H54 (cell line): ENCODE measurements around the gene ARID1B.

ENCODE experiments used
- DNase-seq: peaks from one replicate; pipeline ENCODE4 v3.0.0; 2011; ENCODE audit warnings: low spot score, mixed read lengths; ENCODE audit not compliant: insufficient read length
- FAIRE-seq: peaks from 3 replicates; lab custom pipeline; 2011; peaks lifted over from hg19 to GRCh38; lab: Jason Lieb, UNC
- POLR2A ChIP-seq: IDR thresholded peaks from 2 replicates; pipeline ENCODE4 v1.6.1; 2011; ENCODE audit warnings: low read depth, mild to moderate bottlenecking, low read length

The ARID1B gene

GRCh38 chr6:156778454-156779205, 1.5 kb downstream of the ARID1B start:
- peak; percentile 21; the same call in 1 of the 2 replicates for TF ChIP-seq POLR2A
- DNase-seq (no peak), FAIRE-seq (no peak)

- DNase-seq (no peak), FAIRE-seq (no peak)
- no peak for TF ChIP-seq POLR2A
These were observed 2.3 kb downstream of the ARID1B start for GRCh38 chr6:156779206-156780094.

- peak; percentile 67 for DNase-seq
- TF ChIP-seq POLR2A = no peak
- FAIRE-seq = peak; percentile 98
These were observed 3.0 kb downstream of the ARID1B start for GRCh38 chr6:156780102-156780641.

- FAIRE-seq (no peak), DNase-seq (no peak)
- no peak for TF ChIP-seq POLR2A
These were observed 4.0 kb downstream of the ARID1B start for GRCh38 chr6:156780962-156781853.

GRCh38 chr6:156781861-156782631, 4.9 kb downstream of the ARID1B start:
- TF ChIP-seq POLR2A = no peak
- no peak for DNase-seq
- no peak for FAIRE-seq

- no peak for TF ChIP-seq POLR2A
- FAIRE-seq = no peak
- DNase-seq = no peak
These were observed 5.6 kb downstream of the ARID1B start for GRCh38 chr6:156782691-156783320.

GRCh38 chr6:156783958-156784357, 6.8 kb downstream of the ARID1B start:
- DNase-seq (no peak), FAIRE-seq (no peak)
- no peak for TF ChIP-seq POLR2A

GRCh38 chr6:156786652-156787051, 9.5 kb downstream of the ARID1B start:
- FAIRE-seq (no peak), DNase-seq (no peak)
- no peak for TF ChIP-seq POLR2A

GRCh38 chr6:156787569-156788492, 10.7 kb downstream of the ARID1B start:
- TF ChIP-seq POLR2A = no peak
- FAIRE-seq (no peak), DNase-seq (no peak)

- FAIRE-seq (no peak), DNase-seq (no peak)
- TF ChIP-seq POLR2A = no peak
These were observed 12.1 kb downstream of the ARID1B start for GRCh38 chr6:156789081-156789943.
